Spleen (tissue), 11 donors: ENCODE data around the gene MAP3K14. TPM values are rescaled to one million over a fixed set of nuclear protein-coding genes. Genes with fewer than 3 reads are reported as not detected.
A peak's percentile ranks its signal among the peaks of the same experiment; 100 is the strongest.

Experiments used
- DNase-seq: peaks from one replicate; pipeline ENCODE4 v3.0.0-alpha.2; 2020
- H3K27ac ChIP-seq, 8 donors: fragments of 200-600 bp; sonication (generic) in 7 of 8; 1 replicate in 4 of 8; 2 replicates in 4 of 8; pipeline versions ENCODE4 v1.5.0 to v1.8.0; 2016 to 2021; ENCODE audit warnings: inconsistent platforms in 4 of 8, mild to moderate bottlenecking in 4 of 8, moderate library complexity in 1 of 8
- H3K27me3 ChIP-seq, 7 donors: fragments of 200-600 bp; sonication (generic) in 6 of 7; replicated peaks in 1 of 7; 1 replicate in 4 of 7; 2 replicates in 3 of 7; pipeline versions ENCODE4 v1.5.0 to v1.8.0; 2016 to 2021; ENCODE audit warnings: inconsistent platforms in 3 of 7, mild to moderate bottlenecking in 1 of 7
- H3K36me3 ChIP-seq, 6 donors: fragments of 200-600 bp; sonication (generic) in 5 of 6; 1 replicate in 4 of 6; 2 replicates in 2 of 6; pipeline versions ENCODE4 v1.5.0 to v1.8.0; 2016 to 2021; ENCODE audit warnings: inconsistent platforms in 2 of 6
- H3K4me1 ChIP-seq, 6 donors: fragments of 200-600 bp; sonication (generic) in 5 of 6; 1 replicate in 3 of 6; 2 replicates in 3 of 6; pipeline versions ENCODE4 v1.5.0 to v1.8.0; 2016 to 2021; ENCODE audit warnings: inconsistent platforms in 3 of 6
- H3K4me3 ChIP-seq, 8 donors: fragments of 200-600 bp; sonication (generic) in 7 of 8; 1 replicate in 4 of 8; 2 replicates in 4 of 8; pipeline versions ENCODE4 v1.5.0 to v1.8.0; 2016 to 2021; ENCODE audit warnings: inconsistent platforms in 4 of 8, mild to moderate bottlenecking in 4 of 8, moderate library complexity in 2 of 8
- H3K9me3 ChIP-seq, 8 donors: fragments of 200-600 bp; sonication (generic) in 7 of 8; 1 replicate in 4 of 8; 2 replicates in 4 of 8; pipeline versions ENCODE4 v1.5.0 to v1.8.0; 2016 to 2021; ENCODE audit warnings: inconsistent platforms in 4 of 8
- CTCF ChIP-seq, 11 experiments: fragments of 200-600 bp in 7 of 11; fragments of 450-650 bp in 4 of 11; sonication (generic) in 4 of 11; IDR thresholded peaks in 8 of 11; conservative IDR thresholded peaks in 3 of 11; 1 replicate in 7 of 11; 2 replicates in 4 of 11; pipeline versions ENCODE4 v1.4.0 to v1.8.0; 2016 to 2021; ENCODE audit warnings: antibody characterized with exemption in 11 of 11, inconsistent platforms in 4 of 11, mild to moderate bottlenecking in 1 of 11
- POLR2A ChIP-seq, 3 donors: fragments of 450-650 bp; IDR thresholded peaks; one replicate each; pipeline ENCODE4 v1.5.1; 2017; ENCODE audit warnings: antibody characterized with exemption in 3 of 3, mild to moderate bottlenecking in 1 of 3
- POLR2AphosphoS5 ChIP-seq, 3 donors: sonication (generic); formaldehyde crosslinking; IDR thresholded peaks; one replicate each; pipeline ENCODE4 v1.5.1; 2017; ENCODE audit warnings: antibody characterized with exemption in 3 of 3
- WGBS, 5 donors: extraction: QIAGEN DNeasy Blood & Tissue Kit in 3 of 5; methylation state at CpG; one replicate each; pipeline versions ENCODE4 v1.1.5 to v1.1.7; 2013 to 2018; 5-methylcytosine and 5-hydroxymethylcytosine counted together
- intact Hi-C: fragments of 100-400 bp; cut with DNase I; formaldehyde crosslinking; loops from one replicate; pipeline ENCODE4 v1.15.0; 2023; ENCODE audit warnings: low total_unique reads
- polyA plus RNA-seq, 3 donors: library from polyadenylated mRNA; stranded (reverse); fragments of 200-250 nt; gene quantifications; one replicate each; pipeline ENCODE4 v1.2.1, GENCODE V29; 2013
- total RNA-seq, 7 donors: library from RNA; depleted of rRNA in 3 of 7; stranded (reverse); fragments of >200 nt in 3 of 7; fragmentation: NEBNext Ultra II Directional in 4 of 7; extraction: Animal tissue kit (Norgen Biotek cat#: 25700) in 4 of 7; gene quantifications; one replicate each; pipeline versions ENCODE4 v1.1.0 to v1.2.1, GENCODE V29; 2016 to 2021
- donor health status: healthy with polysubstance abuse.
- donor health status: DM: no; HTN: no; CAD: no; lungs with moderate emphysema.
- donor health status: DM: no; HTN: no; CAD: no.
- donor health status: Bipolar disorder and iron deficiency.
- donor health status: healthy.
- donor health status: DM: no; HTN: no; CAD: no.
- donor health status: DM: yes; HTN: yes; CAD: no.

MAP3K14 gene
- total and polyA plus RNA-seq, 10 donors: 17.3 to 36.3 (median 28.0) TPM

- no peak for TF ChIP-seq CTCF (IDR thresholded peaks at IDR 0.05 in 8 of 11, conservative IDR thresholded peaks at IDR 0.05 in 3 of 11)
- TF ChIP-seq POLR2AphosphoS5 (IDR thresholded peaks at IDR 0.05): peak in 1 of 3 donors; percentile 9
- H3K4me1 ChIP-seq: peaks cover 22 to 40% (median 31%) of the 10 kb centered on the region in 6 donors
- H3K36me3 ChIP-seq: peaks cover 0 to 83% (median 75%) of the 10 kb centered on the region in 6 donors
- no peaks in the 10 kb centered on the region for H3K27me3 ChIP-seq
- no peaks in the 10 kb centered on the region for H3K9me3 ChIP-seq
- H3K27ac ChIP-seq: peak overlapping the region in 2 of 8 donors; percentile 3 to 10
- no peak overlapping the region for H3K4me3 ChIP-seq
- WGBS, 5 donors: 77 to 91% (median 82%) methylated on average over 6 to 10 of the region's 10 CpGs
- no peak for DNase-seq
- intact Hi-C loops: no loop called here
These were observed 29.0 kb downstream of the MAP3K14 start for GRCh38 chr17:45287526-45288500.

GRCh38 chr17:45286286-45286685, 30.5 kb downstream of the MAP3K14 start:
- TF ChIP-seq CTCF (IDR thresholded peaks at IDR 0.05 in 8 of 11, conservative IDR thresholded peaks at IDR 0.05 in 3 of 11) (no peak), POLR2A (IDR thresholded peaks at IDR 0.05) (no peak), POLR2AphosphoS5 (IDR thresholded peaks at IDR 0.05) (no peak)
- no peak for DNase-seq
- Histone ChIP-seq H3K4me1 (peaks cover 7 to 25% (median 15%) of the 10 kb centered on the region in 6 donors), H3K4me3 (no peak overlapping the region), H3K36me3 (peaks cover 0 to 98% (median 83%) of the 10 kb centered on the region in 6 donors), H3K9me3 (no peaks in the 10 kb centered on the region), H3K27ac (no peak overlapping the region), H3K27me3 (no peaks in the 10 kb centered on the region)
- intact Hi-C loops: no loop called here
- 91 to 100% (median 95%) methylated on average over 4 to 5 of the region's 5 CpGs for WGBS, 5 donors

- Histone ChIP-seq H3K36me3 (peaks cover 0 to 100% (median 83%) of the 10 kb centered on the region in 6 donors), H3K4me3 (no peak overlapping the region), H3K27me3 (no peaks in the 10 kb centered on the region), H3K27ac (peak overlapping the region in 2 of 8 donors; percentile 6 to 58), H3K9me3 (no peaks in the 10 kb centered on the region), H3K4me1 (peaks cover 0 to 6% (median 0%) of the 10 kb centered on the region in 6 donors)
- DNase-seq: no peak
- intact Hi-C loops: no loop called here
- 81 to 89% (median 86%) methylated on average over 20 to 21 of the region's 21 CpGs for WGBS, 5 donors
- TF ChIP-seq POLR2A (IDR thresholded peaks at IDR 0.05) (no peak), CTCF (IDR thresholded peaks at IDR 0.05 in 8 of 11, conservative IDR thresholded peaks at IDR 0.05 in 3 of 11) (peak in 8 of 11 experiments; percentile 15 to 46 (median 32)), POLR2AphosphoS5 (IDR thresholded peaks at IDR 0.05) (peak in 2 of 3 donors; percentile 27 to 33)
These were observed 32.4 kb downstream of the MAP3K14 start for GRCh38 chr17:45284176-45285140.
